GM06990 (cell line): ENCODE results near the gene RFLNA.

Experiments used
- DNase-seq: peaks from one replicate; pipeline ENCODE4 v3.0.0-alpha.2; 2011; ENCODE audit not compliant: insufficient read length; ENCODE audit errors: extremely low read depth
- H3K27me3 ChIP-seq: replicated peaks from 2 replicates; pipeline ENCODE4 v1.6.0; 2011; ENCODE audit warnings: low read length; ENCODE audit not compliant: control insufficient read depth, insufficient read depth
- H3K36me3 ChIP-seq: 2 replicates; pipeline ENCODE4 v1.5.1; 2011; ENCODE audit warnings: low read length; ENCODE audit not compliant: control insufficient read depth, insufficient read depth
- H3K4me3 ChIP-seq: replicated peaks from 2 replicates; pipeline ENCODE4 v1.5.1; 2011; ENCODE audit warnings: low read depth, mild to moderate bottlenecking, control low read depth, low read length
- CTCF ChIP-seq: IDR thresholded peaks from 2 replicates; pipeline ENCODE4 v1.5.1; 2011; ENCODE audit warnings: low read length, control low read depth, mild to moderate bottlenecking, inconsistent platforms; ENCODE audit not compliant: insufficient read depth, poor library complexity, severe bottlenecking

The RFLNA gene

GRCh38 chr12:124314766-124315165 is 19.9 kb downstream of the RFLNA start:
- DNase-seq: no peak
- TF ChIP-seq CTCF: no peak
- Histone ChIP-seq H3K27me3 (no peaks in the 10 kb centered on the region; the same call in 1 of the 2 replicates), H3K36me3 (no peaks in the 10 kb centered on the region), H3K4me3 (no peak overlapping the region)

GRCh38 chr12:124315372-124316044 is 20.6 kb downstream of the RFLNA start:
- no peak for TF ChIP-seq CTCF
- Histone ChIP-seq H3K27me3 (no peaks in the 10 kb centered on the region; the same call in 1 of the 2 replicates), H3K36me3 (no peaks in the 10 kb centered on the region), H3K4me3 (no peak overlapping the region)
- DNase-seq: no peak

- no peak for DNase-seq
- TF ChIP-seq CTCF: no peak
- Histone ChIP-seq H3K4me3 (no peak overlapping the region), H3K36me3 (no peaks in the 10 kb centered on the region), H3K27me3 (no peaks in the 10 kb centered on the region; the same call in 1 of the 2 replicates)
These were observed 21.5 kb downstream of the RFLNA start for GRCh38 chr12:124316257-124316900.

GRCh38 chr12:124317400-124317799 is 22.5 kb downstream of the RFLNA start:
- no peak for DNase-seq
- Histone ChIP-seq H3K4me3 (no peak overlapping the region), H3K27me3 (no peaks in the 10 kb centered on the region; the same call in 1 of the 2 replicates), H3K36me3 (no peaks in the 10 kb centered on the region)
- no peak for TF ChIP-seq CTCF

GRCh38 chr12:124318278-124319020 is 23.6 kb downstream of the RFLNA start:
- Histone ChIP-seq H3K36me3 (no peaks in the 10 kb centered on the region), H3K4me3 (no peak overlapping the region), H3K27me3 (no peaks in the 10 kb centered on the region; the same call in 1 of the 2 replicates)
- no peak for TF ChIP-seq CTCF
- DNase-seq: no peak
